ENCODE measurements around the gene POLR3B. TPM values are rescaled to one million over a fixed set of nuclear protein-coding genes. Genes with fewer than 3 reads are reported as not detected.

Gene POLR3B
- total RNA-seq, 6 donors from 2014 or later = 7.2 to 14.7 (median 10.6) TPM

- Histone ChIP-seq H3K4me3 (no peak overlapping the region), H3K36me3 (no peaks in the 10 kb centered on the region), H3K4me1 (no peaks in the 10 kb centered on the region), H3K27ac (no peak overlapping the region), H3K9me3 (no peaks in the 10 kb centered on the region), H3K27me3 (no peaks in the 10 kb centered on the region)
- WGBS, 2 donors = 76 to 77% methylated on average over 1 of the region's 1 CpG
- no peak for TF ChIP-seq POLR2A (IDR thresholded peaks at IDR 0.05)
- no peak for TF ChIP-seq POLR2AphosphoS5 (IDR thresholded peaks at IDR 0.05)
- no peak for TF ChIP-seq CTCF (IDR thresholded peaks at IDR 0.05)
- no peak for TF ChIP-seq EP300 (IDR thresholded peaks at IDR 0.05)
- ATAC-seq (ENCODE audit: low FRiP score in 2 of 2) (no peak), DNase-seq (no peak)
Observed at GRCh38 chr12:106552228-106552627, 194.7 kb downstream of the POLR3B start.

Other genes starting within 250 kb of the POLR3B start
- gene NUAK1, start 218.8 kb upstream of the POLR3B start, total RNA-seq = 10 to 100 TPM in 4 of 6 donors, 1 to 10 TPM in 2; 7.1 to 28.7 (median 10.9) TPM
- 10 to 100 TPM; 16.8 to 70.8 (median 44.5) TPM for gene CKAP4, start 109.7 kb upstream of the POLR3B start, total RNA-seq
- 10 to 100 TPM; 43.2 to 77.5 (median 56.2) TPM for gene TCP11L2, start 55.0 kb upstream of the POLR3B start, total RNA-seq
- gene RFX4, start 225.3 kb downstream of the POLR3B start, total RNA-seq = not detected